NCI-H82 treated with DMSO at 0.1 percent for 48 hours (cell line): Measurements from ENCODE around the gene ANXA1.

Experiments used
- DNase-seq: peaks from one replicate; lab custom pipeline; 2025; ENCODE audit not compliant: unreplicated experiment; lab: John Stamatoyannopoulos, UW

Gene ANXA1

GRCh38 chr9:73151653-73152542 lies at the start of gene ANXA1:
Gene ANXA1 (plus strand): TSS chr9:73151865. CDS start chr9:73158536, 6,671 bp downstream.
- no peak for DNase-seq

DNA sequence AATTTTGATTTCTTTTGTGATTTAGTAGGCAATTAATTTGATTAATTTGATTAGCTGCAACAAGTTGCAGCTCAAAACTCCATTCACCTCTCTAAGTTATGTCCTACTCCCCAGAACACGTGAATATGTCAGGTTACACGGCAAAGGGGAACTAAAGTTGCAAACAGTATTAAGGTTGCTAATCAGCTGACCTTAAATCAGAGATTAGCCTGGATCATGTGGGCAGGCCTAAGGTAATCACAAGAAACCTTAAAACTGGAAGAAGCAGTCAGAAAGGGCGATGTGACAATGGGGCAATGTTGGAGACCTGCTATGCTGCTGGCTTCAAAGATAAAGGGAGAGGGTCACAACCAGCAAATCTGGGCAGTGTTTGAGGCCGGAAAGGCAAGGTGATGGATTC lies 47.3 kb upstream of the ANXA1 start:
- no peak for DNase-seq

DNA sequence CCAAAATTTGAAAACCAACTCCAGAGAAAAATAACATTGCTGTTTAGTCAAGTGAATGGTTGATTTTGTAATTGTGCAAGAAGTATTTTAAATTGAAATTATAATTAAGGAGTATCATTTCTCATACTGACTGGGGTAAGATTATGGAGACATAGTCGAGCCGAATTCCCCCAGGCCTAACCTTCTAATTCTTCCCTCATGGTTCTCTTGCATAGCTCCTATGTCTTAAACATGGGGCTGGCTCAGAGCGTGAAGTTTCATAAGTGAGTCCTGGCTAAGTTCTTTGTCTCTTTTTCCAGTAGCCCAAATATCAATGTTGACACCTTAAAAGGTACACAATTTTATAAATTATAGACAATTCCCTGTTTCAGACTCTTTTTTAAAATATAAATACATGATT lies 46.7 kb upstream of the ANXA1 start:
- no peak for DNase-seq

DNA sequence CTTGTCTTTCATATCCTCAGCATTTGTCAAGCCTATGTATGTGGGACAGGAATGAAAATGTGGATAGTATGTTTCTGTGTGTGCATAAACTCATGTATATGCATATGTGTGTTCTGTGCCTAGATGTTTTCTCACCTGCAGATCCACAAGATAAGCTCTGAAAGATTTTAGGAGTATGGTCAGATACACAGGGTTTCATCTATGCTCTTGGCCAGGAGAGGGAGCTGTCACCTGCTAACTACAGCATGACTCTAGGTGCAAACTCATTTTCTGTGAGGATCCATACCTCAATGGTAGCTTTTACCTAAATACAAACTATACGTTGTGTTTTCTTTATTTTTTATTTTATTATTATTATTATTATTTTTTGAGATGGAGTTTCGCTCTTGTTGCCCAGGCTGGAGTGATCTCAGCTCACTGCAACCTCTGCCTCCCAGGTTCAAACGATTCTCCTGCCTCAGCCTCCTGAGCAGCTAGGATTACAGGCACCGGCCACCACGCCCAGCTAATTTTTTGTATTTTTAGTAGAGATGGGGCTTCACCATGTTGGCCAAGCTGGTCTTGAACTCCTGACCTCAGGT lies 44.1 kb upstream of the ANXA1 start:
- DNase-seq = peak; percentile 4

DNA sequence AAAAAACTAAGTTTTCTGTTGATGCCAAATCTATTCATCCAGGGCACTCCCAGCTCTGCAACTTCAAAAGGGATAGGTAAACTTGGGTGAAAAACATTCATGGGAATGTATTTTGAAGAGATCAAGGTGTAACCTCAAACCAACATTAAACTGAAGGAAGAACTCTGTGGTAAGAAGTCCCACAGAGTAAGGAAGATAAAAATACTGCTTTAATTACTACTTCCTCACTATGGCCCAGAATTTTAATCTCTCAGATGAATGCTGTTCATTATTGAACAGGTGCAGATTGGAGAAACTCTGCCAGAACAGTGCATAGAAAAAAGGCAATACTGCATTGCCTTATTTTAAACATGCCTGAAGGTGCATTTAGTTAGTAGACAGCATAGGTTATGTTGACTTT lies 37.6 kb upstream of the ANXA1 start:
- no peak for DNase-seq

DNA sequence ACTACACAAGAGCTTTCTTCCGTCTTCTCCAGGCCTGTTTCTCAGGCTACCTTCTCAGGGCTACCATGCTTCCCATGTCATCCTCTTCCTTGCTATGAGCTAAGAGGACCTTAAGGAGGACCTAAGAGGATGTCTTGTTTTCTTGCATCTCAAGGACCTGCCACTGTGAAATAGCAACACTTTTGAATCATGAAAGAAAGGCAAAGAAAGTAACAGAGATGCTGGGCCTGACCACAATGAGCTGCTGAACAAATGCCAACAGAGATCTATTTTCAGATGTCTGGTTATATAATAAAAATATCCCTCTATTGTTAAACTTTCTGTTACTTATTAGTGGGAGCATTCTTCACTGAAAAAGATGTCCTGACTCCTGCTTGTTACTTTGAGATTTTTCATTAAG lies 36.7 kb upstream of the ANXA1 start:
- DNase-seq = no peak

GRCh38 chr9:73116031-73116430 lies 35.6 kb upstream of the ANXA1 start:
- no peak for DNase-seq

- no peak for DNase-seq
These were observed 34.8 kb upstream of the ANXA1 start for GRCh38 chr9:73116880-73117279.

GRCh38 chr9:73118286-73118685 lies 33.4 kb upstream of the ANXA1 start:
- DNase-seq = no peak

DNA sequence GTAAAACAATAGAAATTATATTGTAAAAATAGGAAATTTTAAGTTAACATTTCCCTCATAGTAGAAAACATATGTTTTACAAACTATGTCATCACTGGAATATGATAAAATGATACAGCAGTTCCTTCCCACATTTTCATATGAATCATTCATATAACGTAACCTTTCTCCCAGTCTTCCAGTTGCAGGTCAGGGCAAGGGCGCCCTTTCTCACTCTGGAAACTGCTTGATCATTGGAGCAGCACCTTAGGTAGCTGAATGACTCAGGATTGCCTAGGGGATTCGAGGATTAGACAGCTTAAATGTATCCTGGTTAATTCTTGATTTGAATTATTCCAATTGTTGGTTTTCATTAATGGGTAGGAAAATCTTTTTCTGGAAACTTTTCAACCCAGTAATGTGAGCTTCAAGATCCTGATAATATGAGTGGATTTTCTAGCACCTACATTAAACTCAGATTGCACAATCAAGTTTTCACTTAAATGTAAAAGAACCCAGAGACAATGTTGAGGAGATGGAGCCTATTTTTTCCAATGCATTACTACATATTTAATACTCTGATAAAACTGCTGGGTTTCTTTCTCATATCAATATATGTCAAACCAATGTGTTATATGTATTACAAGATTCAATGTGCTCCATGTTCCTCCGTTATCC lies 32.6 kb upstream of the ANXA1 start:
- no peak for DNase-seq

DNA sequence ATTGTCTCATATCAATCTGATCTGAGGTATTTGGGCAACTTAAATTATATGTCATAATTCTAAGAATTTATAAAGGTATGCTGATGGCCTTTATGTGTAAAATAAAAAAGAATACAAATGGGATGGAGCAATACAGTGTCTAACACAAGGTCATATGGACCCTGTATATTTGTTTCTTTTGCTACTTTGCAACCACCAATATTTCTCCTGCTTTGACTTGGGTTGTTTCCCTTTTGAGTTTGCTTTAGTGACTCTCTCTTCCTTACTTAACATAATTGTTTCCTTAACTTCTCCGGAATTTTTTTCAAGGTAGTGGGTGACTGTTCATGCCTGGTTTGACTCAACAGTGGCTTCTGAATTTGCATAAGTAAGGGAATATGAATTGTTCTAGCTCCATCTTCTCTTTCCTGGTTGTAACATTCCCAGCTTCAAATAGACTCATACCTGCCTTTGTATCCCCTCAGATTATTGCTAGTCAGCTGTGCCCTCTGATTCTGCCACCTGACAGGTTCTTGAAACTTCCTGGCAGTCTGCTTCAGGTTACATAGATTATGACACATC lies 30.2 kb upstream of the ANXA1 start:
- no peak for DNase-seq

DNA sequence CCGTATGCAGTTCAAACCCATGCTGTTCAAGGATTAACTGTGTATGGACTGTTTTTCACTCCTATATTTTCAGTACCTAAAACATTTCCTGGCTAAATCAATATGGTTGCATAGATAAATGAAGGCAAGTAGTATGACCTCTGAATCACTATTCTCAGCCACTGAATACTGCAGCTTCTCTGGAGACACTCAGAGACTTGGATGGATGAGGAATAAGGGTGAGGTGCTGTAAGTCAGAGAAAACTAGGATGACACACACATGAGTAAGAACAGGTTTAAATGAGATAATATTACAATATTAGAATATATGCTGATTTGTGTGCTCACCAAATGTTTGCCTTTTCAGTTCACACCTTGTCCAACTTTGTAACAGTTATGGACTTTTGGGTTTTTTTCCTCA lies 26.0 kb upstream of the ANXA1 start:
- no peak for DNase-seq

DNA sequence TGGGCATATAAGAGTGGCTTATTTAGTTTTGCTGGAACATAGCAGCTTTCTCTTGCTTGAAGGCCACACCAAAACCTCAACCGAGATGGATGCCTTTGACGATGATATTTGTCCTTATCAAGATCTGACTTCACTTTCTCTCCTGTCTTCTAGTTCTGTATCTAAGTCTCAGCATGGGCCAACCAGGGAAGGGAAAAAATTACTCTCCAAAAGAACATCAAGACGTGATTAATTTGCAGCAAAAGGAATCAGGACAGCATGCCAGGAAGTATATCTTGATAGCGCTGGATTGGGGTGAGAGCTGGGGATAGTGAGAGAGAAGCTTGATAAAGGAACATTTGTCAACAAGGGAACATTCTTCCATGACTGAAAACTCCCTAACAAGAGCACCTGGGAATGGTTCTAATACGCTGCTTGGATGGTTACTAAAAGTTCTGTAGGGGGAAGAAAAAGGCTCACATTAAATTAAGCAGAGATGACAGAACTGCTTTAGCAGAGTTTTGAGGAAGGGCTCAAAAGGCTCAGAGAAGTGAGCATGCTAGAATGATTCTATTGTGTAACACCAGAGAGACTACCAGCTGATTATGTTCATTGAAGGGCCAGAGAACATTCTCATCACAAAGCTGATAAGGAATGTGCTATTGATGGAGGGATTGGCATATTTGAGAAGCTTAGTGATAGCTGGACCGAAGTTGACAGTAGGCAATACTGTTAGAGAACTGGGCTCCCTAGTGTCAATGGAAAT lies 21.6 kb upstream of the ANXA1 start:
- DNase-seq = no peak

- no peak for DNase-seq
These were observed 20.2 kb upstream of the ANXA1 start for GRCh38 chr9:73131461-73131860.

GRCh38 chr9:73132034-73132776 lies 19.5 kb upstream of the ANXA1 start:
- DNase-seq = no peak

GRCh38 chr9:73133022-73133651 lies 18.5 kb upstream of the ANXA1 start:
- no peak for DNase-seq

GRCh38 chr9:73133921-73134407 lies 17.7 kb upstream of the ANXA1 start:
- no peak for DNase-seq

DNA sequence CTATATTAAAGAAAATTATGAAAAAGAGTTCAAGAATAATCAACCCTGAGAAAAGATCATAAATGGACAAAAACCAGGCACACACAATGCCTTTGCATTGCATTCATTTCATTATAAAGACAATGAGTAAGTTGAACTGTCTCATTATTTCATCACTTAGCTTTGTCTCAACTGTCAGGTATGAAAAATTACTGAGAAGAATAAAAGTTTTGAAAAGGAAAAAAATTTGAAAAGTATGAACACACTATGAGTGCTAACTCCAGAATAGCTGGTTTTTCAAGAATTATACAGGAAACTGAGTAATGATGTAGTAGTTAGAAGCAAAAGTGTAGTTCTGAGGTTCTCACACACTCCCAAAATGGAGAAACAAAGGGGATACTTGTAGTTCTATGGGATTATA lies 16.3 kb upstream of the ANXA1 start:
- no peak for DNase-seq

- DNase-seq = peak; percentile 24
These were observed 14.3 kb upstream of the ANXA1 start for GRCh38 chr9:73137286-73137899.
